Esophagus squamous epithelium (tissue), 4 donors: Measurements from ENCODE around the gene MUCL3.

Experiments
- POLR2A ChIP-seq, 4 donors: fragments of 450-650 bp; IDR thresholded peaks; one replicate each; pipeline ENCODE4 v1.6.1; 2017; ENCODE audit warnings: antibody characterized with exemption in 4 of 4, mild to moderate bottlenecking in 4 of 4, moderate library complexity in 3 of 4
- TF ChIP-seq, protein P1 (sequence below), 6 experiments: fragments of 450-650 bp in 4 of 6; fragments of 200-600 bp in 2 of 6; sonication (generic) in 2 of 6; IDR thresholded peaks; one replicate each; pipeline ENCODE4 v1.5.1; 2016 to 2019; ENCODE audit warnings: antibody characterized with exemption in 6 of 6, mild to moderate bottlenecking in 4 of 6, moderate library complexity in 4 of 6

DNA sequence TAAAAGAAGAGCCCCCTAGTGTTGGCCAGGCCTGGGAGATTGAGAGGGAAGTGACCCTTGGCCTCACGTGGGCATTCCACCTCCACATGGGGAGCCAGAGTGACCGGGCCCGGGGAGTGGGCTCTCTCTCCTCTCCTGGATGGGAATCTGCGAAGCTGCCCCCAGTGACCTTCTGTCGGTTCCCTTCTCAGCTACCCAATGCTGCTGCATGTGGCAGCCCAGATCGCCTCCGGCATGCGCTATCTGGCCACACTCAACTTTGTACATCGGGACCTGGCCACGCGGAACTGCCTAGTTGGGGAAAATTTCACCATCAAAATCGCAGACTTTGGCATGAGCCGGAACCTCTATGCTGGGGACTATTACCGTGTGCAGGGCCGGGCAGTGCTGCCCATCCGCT lies 42.9 kb upstream of the MUCL3 start:
- TF ChIP-seq, protein P1, sequence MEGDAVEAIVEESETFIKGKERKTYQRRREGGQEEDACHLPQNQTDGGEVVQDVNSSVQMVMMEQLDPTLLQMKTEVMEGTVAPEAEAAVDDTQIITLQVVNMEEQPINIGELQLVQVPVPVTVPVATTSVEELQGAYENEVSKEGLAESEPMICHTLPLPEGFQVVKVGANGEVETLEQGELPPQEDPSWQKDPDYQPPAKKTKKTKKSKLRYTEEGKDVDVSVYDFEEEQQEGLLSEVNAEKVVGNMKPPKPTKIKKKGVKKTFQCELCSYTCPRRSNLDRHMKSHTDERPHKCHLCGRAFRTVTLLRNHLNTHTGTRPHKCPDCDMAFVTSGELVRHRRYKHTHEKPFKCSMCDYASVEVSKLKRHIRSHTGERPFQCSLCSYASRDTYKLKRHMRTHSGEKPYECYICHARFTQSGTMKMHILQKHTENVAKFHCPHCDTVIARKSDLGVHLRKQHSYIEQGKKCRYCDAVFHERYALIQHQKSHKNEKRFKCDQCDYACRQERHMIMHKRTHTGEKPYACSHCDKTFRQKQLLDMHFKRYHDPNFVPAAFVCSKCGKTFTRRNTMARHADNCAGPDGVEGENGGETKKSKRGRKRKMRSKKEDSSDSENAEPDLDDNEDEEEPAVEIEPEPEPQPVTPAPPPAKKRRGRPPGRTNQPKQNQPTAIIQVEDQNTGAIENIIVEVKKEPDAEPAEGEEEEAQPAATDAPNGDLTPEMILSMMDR (IDR thresholded peaks at IDR 0.05): no peak
- TF ChIP-seq POLR2A (IDR thresholded peaks at IDR 0.05): no peak
